Thoracic aorta (tissue), 2 donors: Measurements from ENCODE around the gene INSRR. TPM values are rescaled to one million over a fixed set of nuclear protein-coding genes. Genes with fewer than 3 reads are reported as not detected.

ENCODE experiments used
- ATAC-seq: fragments of 150-250 bp; one replicate; pipeline ENCODE4 v1.8.0; 2017; ENCODE audit warnings: low read depth; ENCODE audit not compliant: insufficient number of reproducible peaks, low FRiP score
- DNase-seq: peaks from one replicate; pipeline ENCODE4 v3.0.0-alpha.2; 2020; ENCODE audit warnings: low spot score
- H3K27ac ChIP-seq, 2 donors: fragments of 200-600 bp; sonication (generic); 1 replicate in 1 of 2; 2 replicates in 1 of 2; pipeline ENCODE4 v1.5.1; 2016; ENCODE audit warnings: mild to moderate bottlenecking in 2 of 2, moderate library complexity in 2 of 2
- H3K27me3 ChIP-seq: fragments of 200-600 bp; sonication (generic); replicated peaks from 2 replicates; pipeline ENCODE4 v1.6.0; 2016; ENCODE audit warnings: mild to moderate bottlenecking; ENCODE audit not compliant: insufficient read depth
- H3K36me3 ChIP-seq: fragments of 200-600 bp; sonication (generic); one replicate; pipeline ENCODE4 v1.5.1; 2016
- H3K4me1 ChIP-seq, 2 donors: fragments of 200-600 bp; sonication (generic); 1 replicate in 1 of 2; 2 replicates in 1 of 2; pipeline versions ENCODE4 v1.5.1 to v1.6.0; 2016; ENCODE audit warnings: low read depth in 2 of 2, mild to moderate bottlenecking in 1 of 2; ENCODE audit not compliant: control insufficient read depth in 1 of 2
- H3K4me3 ChIP-seq: fragments of 200-600 bp; sonication (generic); 2 replicates; pipeline ENCODE4 v1.5.1; 2016; ENCODE audit warnings: mild to moderate bottlenecking
- H3K9me3 ChIP-seq: fragments of 200-600 bp; sonication (generic); 2 replicates; pipeline ENCODE4 v1.5.1; 2016
- CTCF ChIP-seq: fragments of 200-600 bp; sonication (generic); IDR thresholded peaks from one replicate; pipeline ENCODE4 v1.5.1; 2019; ENCODE audit warnings: antibody characterized with exemption
- total RNA-seq, 2 donors: library from RNA; depleted of rRNA; stranded (reverse); fragments of >200 nt; gene quantifications; one replicate each; pipeline versions ENCODE4 v1.1.0 to v1.2.3, GENCODE V29; 2016

Gene INSRR
- total RNA-seq, 2 donors from 2014 or later = not detected

GRCh38 chr1:156842618-156843300 is 16.2 kb downstream of the INSRR start:
- H3K9me3 ChIP-seq = no peaks in the 10 kb centered on the region
- ATAC-seq (no peak), DNase-seq (no peak)
- no peak for TF ChIP-seq CTCF
- H3K27ac ChIP-seq = no peak overlapping the region
- no peaks in the 10 kb centered on the region for H3K36me3 ChIP-seq
- no peaks in the 10 kb centered on the region for H3K4me1 ChIP-seq
- no peaks in the 10 kb centered on the region for H3K27me3 ChIP-seq
- H3K4me3 ChIP-seq = no peak overlapping the region

- no peak for TF ChIP-seq CTCF
- Histone ChIP-seq H3K36me3 (no peaks in the 10 kb centered on the region), H3K9me3 (no peaks in the 10 kb centered on the region), H3K27me3 (no peaks in the 10 kb centered on the region), H3K4me3 (no peak overlapping the region), H3K4me1 (no peaks in the 10 kb centered on the region), H3K27ac (no peak overlapping the region)
- DNase-seq (no peak), ATAC-seq (no peak)
These were observed 17.5 kb downstream of the INSRR start for GRCh38 chr1:156841295-156841855.

GRCh38 chr1:156840898-156841279 is 18.0 kb downstream of the INSRR start:
- H3K27me3 ChIP-seq = no peaks in the 10 kb centered on the region
- no peak overlapping the region for H3K4me3 ChIP-seq
- H3K36me3 ChIP-seq = no peaks in the 10 kb centered on the region
- no peak for TF ChIP-seq CTCF
- ATAC-seq = no peak
- no peak for DNase-seq
- no peaks in the 10 kb centered on the region for H3K4me1 ChIP-seq
- H3K9me3 ChIP-seq = no peaks in the 10 kb centered on the region
- H3K27ac ChIP-seq = no peak overlapping the region

GRCh38 chr1:156840186-156840897 is 18.6 kb downstream of the INSRR start:
- Histone ChIP-seq H3K4me1 (no peaks in the 10 kb centered on the region), H3K27ac (no peak overlapping the region), H3K9me3 (no peaks in the 10 kb centered on the region), H3K27me3 (no peaks in the 10 kb centered on the region), H3K36me3 (no peaks in the 10 kb centered on the region), H3K4me3 (no peak overlapping the region)
- ATAC-seq = no peak
- TF ChIP-seq CTCF = no peak
- no peak for DNase-seq

- no peaks in the 10 kb centered on the region for H3K36me3 ChIP-seq
- no peaks in the 10 kb centered on the region for H3K27me3 ChIP-seq
- no peak for DNase-seq
- H3K9me3 ChIP-seq = no peaks in the 10 kb centered on the region
- no peaks in the 10 kb centered on the region for H3K4me1 ChIP-seq
- no peak for ATAC-seq
- no peak overlapping the region for H3K4me3 ChIP-seq
- H3K27ac ChIP-seq = no peak overlapping the region
- TF ChIP-seq CTCF = no peak
These were observed 19.3 kb downstream of the INSRR start for GRCh38 chr1:156839426-156840109.
